Forelimb muscle (tissue), 1 donor: ENCODE results near the gene HDAC4. TPM values are rescaled to one million over a fixed set of nuclear protein-coding genes. Genes with fewer than 3 reads are reported as not detected.

Experiments
- DNase-seq: peaks from one replicate; pipeline ENCODE4 v3.0.0-alpha.2; 2013; ENCODE audit warnings: low read depth
- polyA plus RNA-seq: library from polyadenylated mRNA; unstranded; fragments of 120-200 nt; gene quantifications from one replicate; pipeline ENCODE4 v1.2.1, GENCODE V29; 2013; ENCODE audit not compliant: insufficient read length

The HDAC4 gene
- polyA plus RNA-seq, 1 donor: 12.6 TPM

DNA sequence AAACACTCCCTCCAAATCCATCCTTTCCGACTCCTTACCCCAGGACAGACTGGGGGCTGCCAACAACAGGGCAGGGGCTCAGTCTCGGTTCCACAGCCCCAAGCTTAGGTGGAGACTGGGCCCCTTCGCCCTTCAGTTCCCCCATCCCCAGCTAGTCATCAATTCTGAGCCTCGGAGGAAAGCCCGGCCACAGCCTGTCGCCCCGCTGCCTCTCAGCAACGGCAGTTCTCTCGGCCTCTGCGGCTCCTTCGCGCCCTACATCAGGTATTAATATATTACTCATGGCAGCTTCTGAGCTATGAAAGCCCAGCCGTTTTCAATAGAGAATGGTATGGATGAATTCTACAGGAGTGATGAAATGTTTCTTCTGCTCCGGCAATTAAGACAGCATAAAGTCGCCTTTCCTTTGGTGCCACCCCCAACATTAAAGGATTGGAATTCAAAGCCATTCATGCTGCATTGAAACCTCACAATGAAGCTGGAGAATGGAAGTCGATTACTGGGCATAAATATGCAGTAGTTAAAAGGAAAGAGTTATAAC lies 2.8 kb downstream of the HDAC4 start:
- no peak for DNase-seq

DNA sequence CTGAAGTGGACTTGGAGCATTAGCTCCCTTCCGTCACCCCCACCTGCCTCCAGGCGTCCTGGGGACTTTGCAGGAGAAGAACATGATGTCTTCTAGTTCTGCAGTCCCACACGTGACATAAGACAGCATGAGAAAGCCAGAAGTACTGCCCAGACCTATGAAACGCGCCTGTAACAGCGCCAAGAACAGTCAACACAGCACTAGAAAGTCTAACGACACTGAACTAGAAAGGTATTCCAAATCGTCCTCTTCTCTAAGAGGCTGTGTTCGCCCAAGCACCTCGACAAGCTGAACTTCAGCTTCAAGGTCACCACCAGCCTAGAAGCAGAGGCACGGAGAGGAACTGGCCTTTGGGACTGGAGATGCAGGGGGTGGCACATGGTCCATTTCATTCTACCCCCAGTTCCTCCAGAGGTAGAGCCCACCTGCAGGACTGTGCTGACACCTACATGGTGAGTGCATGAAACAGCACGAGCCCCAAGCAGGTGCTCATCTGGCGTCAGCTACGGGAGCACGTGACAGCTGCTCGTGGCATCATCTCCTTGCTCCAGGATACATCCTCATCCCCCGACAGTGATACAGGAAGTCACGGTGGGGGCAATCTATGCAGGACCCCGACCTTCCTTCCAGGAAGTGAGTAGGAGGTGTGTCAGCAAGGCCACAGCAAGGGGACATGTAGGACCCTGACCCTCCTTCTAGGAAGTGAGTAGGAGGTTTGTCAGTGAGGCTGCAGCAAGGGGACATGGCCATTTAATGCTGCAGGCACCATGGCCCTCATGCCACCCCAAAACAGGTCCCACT lies 3.7 kb downstream of the HDAC4 start:
- DNase-seq: no peak

DNA sequence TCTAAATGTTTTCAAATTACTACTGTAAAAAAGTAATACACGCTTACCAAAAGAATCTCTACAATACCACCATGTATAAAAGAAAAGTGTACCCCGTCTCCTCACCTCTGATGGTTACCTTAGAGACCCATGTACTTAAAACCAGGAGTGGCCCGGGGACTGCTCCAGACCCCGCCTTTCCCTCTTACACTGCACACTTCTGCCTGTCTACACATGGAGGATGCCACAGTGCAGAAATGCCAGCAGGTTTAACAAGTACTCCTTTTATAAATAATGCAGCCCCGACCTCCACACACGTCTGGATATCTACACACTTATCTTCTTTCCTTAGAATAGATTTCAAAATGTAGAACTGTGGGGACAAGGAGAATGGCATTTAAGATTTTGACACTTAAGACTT lies 5.3 kb downstream of the HDAC4 start:
- DNase-seq: no peak

DNA sequence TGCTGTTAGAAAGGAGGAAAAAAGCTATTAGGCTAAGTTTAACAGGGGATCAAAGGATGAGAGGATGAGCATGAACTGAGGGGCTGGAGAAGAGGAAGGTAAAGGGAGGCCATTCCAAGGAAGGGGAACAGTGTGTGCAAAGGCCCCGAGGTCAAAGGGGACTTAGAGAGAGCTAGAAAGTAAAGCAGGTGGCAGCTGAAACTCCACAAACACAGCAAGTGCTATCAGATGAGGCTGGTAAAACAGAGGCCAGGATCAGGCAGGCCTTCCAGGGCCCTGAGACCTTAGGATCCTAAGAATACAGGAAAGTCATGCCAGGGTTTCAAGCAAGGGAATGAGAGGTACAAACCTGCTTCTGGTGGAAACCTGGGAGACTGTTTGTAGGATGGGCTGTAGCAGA lies 5.8 kb downstream of the HDAC4 start:
- DNase-seq: no peak

DNA sequence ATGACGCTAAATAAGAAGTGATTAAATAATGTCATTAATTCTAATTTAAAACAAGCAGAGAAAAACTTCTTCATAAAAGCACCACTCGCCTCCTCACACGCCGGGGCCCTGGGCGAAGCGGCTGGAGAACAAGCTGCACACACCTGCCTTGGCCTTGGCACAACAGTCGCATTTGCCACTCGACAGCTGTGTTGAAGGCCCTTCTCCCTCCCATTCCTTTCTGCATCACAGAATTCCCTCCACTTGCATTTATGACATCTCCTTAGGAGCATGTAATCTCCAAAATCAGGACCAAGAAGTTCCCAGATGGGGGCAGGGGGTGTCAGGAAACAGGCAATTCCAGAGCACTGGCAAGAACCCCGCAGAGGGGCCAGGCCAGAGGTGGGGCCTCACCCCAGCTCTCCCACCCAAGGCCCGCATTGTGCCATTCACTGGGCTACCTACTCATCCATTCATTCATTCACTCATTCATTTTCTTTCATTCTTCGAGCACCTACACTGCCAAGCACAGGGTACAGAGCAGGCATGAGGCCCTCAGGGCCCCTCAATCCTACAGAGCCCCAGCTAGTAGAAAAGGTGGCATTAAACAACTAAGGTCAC lies 6.4 kb downstream of the HDAC4 start:
- DNase-seq: no peak

DNA sequence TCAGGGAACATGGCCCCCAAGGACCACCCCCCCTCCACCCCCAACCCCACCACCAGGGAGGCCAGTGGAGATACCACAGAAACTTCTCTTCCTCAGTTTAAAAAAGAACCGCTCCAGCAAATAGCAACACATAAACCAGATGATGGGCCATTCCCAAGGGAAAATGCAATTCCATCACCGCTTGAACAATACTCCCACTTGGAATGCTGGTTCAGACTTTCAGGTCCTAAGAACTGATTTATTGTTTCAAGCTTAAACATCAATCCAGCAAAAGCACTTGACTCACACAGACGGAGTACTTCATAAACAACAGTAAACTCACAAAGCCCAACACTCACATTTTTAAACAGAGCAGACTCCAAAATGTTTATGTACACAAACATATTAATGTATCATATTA lies 6.9 kb downstream of the HDAC4 start:
- no peak for DNase-seq

DNA sequence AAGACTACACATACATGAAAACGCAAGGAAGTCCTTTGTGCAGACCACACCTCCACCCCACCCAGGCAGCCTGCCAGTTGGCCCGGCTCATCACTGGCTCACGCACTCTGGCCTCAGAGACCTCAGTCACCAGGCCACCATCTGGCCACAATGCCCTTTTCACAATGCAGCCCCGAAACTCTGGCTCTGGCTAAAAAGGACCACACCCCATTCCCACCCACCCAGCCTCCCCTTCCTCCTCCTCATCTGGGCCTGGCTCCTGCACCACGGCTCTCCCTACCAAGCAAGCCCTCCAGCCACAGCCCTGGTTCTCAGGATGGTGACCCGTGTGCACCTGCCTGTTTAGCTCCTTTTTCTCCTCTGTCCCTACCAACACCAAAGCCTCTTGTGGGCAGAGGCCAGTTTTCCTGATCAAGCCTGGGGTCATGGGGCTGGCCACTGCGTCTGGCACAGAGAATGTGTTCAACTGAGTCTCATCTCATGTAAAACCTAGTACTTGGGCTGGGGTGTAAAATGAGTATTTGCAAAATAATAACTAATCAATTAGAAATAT lies 7.4 kb downstream of the HDAC4 start:
- DNase-seq: no peak

DNA sequence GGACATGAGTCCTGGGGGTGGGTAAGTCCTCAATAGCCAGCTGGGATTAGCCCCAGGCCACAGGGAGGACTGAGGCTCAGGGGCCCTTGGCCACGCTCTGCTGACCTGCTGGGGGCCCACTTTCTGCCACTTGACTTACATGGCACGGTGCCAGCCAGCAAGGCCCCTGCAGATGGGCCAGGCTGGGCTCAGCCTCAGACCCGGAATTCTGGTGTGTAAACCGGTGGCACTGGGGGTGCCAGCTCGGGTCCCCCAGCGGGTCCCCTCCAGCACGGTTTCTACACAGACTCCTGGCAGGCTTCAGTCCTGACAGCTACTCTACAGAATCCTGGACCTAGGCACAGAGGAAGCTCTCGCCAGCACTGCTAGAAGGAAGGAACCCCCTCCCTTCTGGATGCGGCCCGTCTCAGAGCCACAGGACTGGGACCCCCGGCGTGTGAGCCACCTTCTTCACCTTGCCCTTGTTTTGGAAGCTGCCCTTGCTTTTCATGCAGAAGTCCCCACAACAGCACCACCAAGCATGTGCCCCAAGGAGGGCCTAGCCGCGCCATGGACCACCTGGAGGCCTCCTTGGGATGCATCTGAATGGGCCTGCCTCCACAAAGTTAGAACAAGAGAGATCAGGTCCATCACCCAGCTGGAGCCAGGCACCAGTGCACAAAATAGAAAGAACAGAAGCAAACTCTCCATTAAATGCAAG lies 8.0 kb downstream of the HDAC4 start:
- DNase-seq: no peak

DNA sequence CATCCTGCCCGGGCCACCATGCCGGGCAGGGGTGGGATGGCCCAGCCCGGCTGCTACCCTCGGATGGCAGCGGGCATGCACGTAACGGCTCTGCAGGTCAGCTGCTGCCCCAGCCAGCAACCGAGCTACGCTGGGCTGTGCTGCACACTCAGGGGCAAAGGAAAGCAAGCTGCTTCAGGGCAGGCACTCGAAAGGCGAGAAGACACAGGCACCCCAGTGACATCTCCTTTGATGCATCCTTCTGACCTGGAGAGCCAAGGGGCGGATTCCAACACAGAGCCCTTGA lies 8.8 kb downstream of the HDAC4 start:
- DNase-seq: no peak

DNA sequence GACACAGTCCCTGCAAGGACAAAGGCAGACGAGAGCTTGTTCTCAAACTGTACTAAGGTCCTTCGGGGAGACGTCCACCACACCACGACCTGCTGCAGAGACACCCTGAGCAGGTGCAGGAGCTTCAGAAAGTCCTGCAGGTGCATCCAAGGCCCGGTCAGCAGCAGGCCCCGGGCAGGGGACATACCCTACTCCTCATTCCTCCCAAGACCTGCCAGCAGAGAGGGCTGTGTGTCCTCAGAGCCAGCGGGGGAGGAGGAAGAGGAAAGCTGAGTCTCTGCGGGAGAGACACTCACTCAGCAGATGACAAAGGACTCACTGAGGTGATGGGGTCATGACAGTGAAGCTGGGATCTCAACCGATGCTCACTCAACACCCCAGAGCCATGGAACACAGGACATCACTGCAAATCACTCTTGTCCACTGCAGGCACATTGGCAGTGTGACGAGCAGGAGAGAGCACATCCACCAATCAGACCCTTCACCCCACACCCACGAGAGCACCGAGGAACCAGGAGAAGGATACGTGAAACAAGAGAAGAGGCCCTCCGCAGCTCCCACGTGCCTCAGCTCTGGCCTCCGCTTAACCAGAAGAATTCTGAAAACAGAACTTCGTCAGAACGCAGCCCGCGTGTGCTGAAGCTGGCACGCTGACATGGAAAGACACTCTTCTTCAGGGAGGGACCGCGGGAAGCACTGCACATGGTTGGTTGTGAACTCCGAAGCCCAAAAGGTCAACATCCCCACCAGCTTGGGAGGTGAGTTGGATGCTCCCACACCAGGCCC lies 9.3 kb downstream of the HDAC4 start:
- no peak for DNase-seq

DNA sequence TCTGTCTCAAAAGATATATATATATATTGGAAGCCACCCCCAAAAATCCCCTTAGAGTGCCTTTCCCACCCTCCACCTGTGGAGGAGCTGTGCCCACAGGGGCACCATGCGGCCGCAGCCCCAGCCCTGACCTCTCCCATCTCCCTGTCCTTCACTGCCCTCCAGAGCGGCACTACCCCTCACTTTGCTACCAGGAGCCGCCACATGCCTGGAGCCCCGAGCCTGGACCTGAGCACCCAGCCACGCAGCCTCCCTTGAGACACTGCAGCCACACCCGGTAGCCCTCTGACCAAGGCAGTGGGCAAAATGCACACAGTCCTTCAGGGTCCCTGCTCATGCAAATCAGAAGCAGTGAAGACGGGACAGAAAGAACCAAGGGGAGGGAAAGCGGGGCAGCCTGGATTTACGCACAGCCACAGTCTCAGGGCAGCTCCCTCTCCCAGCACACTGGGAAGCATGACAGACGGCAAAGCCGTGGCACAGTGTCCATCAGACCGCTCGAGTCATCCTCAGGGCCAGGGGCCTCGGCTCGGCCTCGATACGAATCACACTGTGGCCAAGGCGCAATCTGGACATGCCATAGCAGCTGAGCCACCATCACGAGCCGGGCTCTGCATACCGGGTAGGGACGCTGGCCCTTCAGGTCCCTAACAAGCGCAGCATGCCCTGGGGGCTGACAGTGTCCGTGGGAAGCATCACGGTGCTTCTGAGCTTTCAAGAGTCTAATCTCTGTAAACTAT lies 10.1 kb downstream of the HDAC4 start:
- no peak for DNase-seq

DNA sequence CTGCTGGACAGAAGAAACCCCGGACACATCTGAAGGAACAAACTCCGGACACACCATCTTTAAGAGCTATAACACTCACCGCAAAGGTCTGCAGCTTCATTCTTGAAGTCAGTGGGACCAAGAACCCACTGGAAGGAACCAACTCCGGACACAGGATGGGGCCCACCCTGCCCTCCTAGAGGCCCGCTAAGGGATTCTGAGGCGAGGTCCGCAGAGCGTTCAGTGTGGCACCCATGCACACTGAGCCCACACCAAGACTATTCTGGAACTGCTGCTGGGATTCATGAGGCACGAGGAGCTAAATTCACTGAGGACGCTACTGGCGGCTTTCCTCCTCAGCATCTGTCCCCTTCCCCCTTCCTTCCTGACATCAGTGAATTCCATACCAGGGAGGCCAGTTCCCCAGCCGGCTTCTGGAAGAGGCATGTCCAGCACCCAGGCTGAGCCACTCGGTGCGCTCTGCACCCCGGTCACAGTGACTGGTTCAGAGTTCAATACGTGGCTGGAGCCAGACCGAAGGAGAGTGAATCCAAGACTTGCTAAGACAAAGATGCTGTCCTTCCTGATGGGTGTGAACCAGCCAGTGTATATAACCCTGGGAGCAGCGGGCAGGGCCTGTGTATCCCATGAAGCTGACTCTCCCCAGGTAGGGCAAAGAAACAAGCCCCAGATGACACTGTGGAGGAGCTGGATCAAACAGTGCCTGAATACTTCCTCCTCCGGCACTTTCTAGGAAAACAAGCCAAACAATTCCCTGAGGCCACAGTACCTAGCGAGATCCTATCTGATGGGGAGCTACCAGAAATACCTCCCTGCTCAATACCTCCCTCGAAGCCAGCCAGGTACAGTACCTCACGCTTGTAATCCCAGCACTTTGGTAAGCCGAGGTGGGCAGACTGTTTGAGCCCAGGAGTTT lies 11.1 kb downstream of the HDAC4 start:
- DNase-seq: no peak

DNA sequence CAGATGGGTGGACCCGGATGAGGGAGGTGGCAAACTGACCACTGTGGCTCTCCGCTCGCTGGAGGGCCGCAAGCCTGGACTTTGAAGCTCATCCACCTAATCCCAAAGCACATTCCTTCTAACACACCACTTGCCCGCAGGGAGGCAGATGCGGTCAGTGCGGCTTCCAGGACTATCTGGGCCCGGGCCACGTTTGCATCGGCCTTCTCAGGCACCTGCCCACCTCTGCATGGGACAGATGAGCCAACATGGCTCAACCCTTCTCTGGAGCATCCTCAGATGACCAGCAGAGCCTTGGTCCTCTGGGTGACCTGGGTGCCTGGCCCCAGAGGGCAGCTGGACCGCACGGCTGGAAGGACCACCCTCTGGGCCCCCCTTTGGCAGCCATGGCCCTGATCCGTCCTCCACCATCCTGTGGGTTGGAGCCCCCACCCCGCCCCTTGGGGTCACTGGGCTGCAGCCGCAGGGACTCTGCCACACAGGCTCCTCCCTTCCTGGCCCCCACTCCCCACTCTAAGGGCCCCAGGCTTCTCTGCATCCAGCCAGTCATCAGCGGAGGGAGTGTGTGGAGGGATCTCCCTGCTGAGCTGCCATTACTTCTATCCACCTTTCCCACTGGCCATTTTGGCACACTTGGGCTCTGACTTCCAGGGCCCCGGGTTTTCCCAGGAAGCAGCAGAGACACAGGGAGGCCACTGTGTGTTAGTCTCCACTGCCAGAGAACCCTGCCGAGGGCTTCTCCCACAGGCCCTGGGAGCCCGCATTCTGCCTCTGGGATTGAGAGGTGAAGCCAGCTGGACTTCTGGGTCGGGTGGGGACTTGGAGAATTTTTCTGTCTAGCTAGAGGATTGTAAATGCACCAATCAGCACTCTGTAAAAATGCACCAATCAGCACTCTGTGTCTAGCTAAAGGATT lies 12.3 kb downstream of the HDAC4 start:
- DNase-seq: no peak

DNA sequence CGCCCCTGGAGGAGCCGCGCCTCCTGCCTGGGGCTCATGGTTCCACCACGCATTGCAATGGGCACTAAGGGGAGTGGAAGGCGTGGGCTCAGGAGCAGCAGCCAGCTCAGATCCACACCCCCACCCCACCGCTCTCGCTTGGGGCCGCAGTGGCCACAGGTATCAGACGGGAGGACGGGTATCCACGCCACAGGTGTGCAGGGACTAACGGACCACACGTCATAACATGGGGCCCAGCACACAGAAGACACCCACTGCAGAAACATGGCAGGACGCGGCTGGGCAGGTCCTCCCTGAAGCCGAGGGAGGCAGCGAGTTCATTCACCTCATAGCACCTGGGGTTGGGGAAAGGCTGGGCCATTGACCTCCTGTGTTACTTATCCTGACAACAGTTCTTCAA lies 13.0 kb downstream of the HDAC4 start:
- DNase-seq: no peak

DNA sequence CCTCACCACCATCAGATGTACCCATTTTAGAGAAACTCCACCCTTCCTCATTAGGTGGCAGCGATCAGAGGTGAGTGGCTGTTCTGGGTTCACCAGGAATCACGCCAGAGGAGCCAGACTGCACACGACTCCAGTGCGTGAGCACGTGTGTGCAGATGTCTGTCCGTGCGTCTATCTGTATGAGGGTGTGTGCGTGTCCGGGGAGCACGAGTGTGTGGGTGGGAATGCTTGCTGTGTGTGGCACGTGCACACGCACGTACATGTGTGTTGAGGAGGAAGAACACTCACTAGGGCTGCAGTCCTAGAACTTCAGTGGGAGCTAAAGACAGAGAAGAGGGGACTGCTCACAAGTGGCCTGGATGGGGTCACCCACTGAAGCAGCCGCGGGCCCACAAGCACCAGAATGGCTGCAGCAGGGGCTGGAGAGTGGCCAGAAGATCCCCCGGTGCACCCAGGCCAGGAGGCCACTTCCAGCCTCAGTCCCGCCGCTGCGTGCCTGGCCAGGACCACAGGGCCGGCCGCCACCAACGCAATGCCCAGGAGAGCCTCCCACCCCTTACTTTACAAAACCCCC lies 13.9 kb downstream of the HDAC4 start:
- DNase-seq: no peak

DNA sequence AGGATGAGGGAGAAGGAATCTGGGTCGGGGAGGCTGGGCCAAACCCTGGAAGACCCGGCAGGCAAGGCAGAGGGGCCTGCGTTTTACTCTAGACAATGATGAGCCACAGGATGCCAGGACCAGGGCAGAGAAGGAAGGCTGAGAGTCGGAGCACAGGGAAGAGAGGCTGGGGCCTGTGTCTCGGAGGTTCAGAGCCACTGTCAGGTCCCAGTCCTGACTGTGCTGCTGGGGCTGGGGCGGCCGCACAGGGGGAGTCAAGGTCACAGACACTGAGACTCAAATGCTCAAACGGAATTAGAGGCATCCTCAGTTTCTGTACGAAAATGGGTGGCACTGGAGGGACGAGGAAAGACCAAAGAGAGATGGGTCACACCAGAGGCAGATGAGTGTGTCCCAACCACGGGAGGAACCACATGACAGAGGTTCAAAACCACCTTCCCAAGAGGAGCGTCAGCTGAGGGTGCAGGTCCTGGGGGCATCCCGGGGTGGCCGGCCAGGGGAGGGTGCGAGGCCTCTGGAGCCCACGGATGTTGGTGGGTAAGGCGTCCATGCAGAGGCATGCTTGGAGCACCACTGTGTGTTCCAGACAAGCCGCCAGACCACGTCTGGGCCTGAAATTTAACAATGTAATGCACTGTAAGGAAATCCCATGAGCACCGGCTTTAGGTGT lies 14.7 kb downstream of the HDAC4 start:
- no peak for DNase-seq

DNA sequence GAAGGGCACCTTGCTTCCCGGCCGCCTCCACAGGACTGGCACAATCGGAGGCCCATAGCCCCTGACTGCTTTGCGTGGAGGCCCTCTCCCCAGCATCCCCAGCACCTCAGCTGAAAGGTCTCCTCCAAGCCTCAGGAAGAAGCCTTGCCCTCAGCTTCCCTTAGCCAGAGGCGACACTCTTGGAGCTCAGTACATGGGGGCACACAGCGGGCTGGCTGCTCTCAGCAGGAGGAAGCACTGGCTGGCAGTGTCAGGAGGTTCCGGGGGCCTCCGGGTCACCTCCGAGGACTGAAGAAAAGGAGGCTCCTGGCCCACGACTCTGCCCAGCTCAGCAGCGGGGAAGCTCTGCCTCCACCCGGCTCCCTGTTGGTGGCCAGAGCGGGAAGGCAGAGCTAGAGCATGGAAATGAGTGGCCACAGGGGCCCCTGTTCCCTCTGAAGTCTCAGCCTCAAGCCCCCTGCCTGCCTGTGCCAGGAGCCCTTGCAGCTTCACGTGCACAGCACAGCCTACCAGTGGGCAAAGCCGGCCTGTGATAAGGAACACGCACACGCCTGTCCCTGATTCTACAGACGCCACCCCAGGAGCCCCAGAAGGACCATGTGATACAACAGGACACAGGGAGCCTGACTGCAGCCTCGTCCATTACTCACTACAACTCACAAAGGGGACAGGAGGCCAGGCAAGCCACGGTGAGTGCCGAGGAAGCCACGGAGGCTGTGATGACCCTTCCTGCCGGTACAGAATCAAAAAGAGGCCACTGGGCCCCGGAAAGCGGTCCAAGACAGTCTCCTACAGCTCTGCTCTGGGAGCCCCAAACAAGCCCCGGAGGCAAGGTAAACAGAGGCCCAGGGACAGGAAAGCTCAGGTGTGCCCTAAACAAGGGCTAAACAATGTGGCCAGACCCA lies 15.5 kb downstream of the HDAC4 start:
- no peak for DNase-seq
